Keratinocyte (primary cell): Measurements from ENCODE around the gene PDE8A. TPM values are rescaled to one million over a fixed set of nuclear protein-coding genes. Genes with fewer than 3 reads are reported as not detected.

Source experiments
- DNase-seq: peaks from one replicate; pipeline ENCODE4 v3.0.0-alpha.2; 2011; ENCODE audit warnings: low read depth, missing footprints, low spot score
- FAIRE-seq: peaks from 2 replicates; lab custom pipeline; 2011; peaks lifted over from hg19 to GRCh38; lab: Jason Lieb, UNC
- H2AFZ ChIP-seq: 2 replicates; pipeline ENCODE4 v1.6.0; 2012; ENCODE audit warnings: low read length, control low read depth, inconsistent platforms; ENCODE audit not compliant: control insufficient read depth
- H3K27ac ChIP-seq: 2 replicates; pipeline ENCODE4 v1.5.1; 2011; ENCODE audit warnings: low read length; ENCODE audit not compliant: control insufficient read depth, insufficient read depth
- H3K27me3 ChIP-seq: 3 replicates; pipeline ENCODE4 v1.6.0; 2011; ENCODE audit warnings: low read length; ENCODE audit not compliant: control insufficient read depth, insufficient read depth; ENCODE audit errors: extremely low read depth
- H3K36me3 ChIP-seq, 2 experiments: 2 replicates in 1 of 2; 3 replicates in 1 of 2; pipeline ENCODE4 v1.5.1; 2011; ENCODE audit warnings: low read length in 2 of 2, mild to moderate bottlenecking in 1 of 2; ENCODE audit not compliant: control insufficient read depth in 2 of 2, insufficient read depth in 2 of 2; ENCODE audit errors: extremely low read depth in 1 of 2
- H3K4me1 ChIP-seq: 3 replicates; pipeline ENCODE4 v1.5.1; 2011; ENCODE audit warnings: low read length; ENCODE audit not compliant: control insufficient read depth, insufficient read depth; ENCODE audit errors: extremely low read depth
- H3K4me2 ChIP-seq: 3 replicates; pipeline ENCODE4 v1.6.0; 2011; ENCODE audit warnings: low read depth, low read length; ENCODE audit not compliant: control insufficient read depth, insufficient read depth; ENCODE audit errors: extremely low read depth
- H3K4me3 ChIP-seq, 3 experiments: fragments of 200-600 bp in 1 of 3; sonication (generic) in 1 of 3; 2 replicates in 2 of 3; 3 replicates in 1 of 3; pipeline ENCODE4 v1.5.1; 2011 to 2016; ENCODE audit warnings: low read length in 3 of 3, mild to moderate bottlenecking in 3 of 3, control low read depth in 2 of 3, inconsistent platforms in 1 of 3, low read depth in 1 of 3, mixed read lengths in 1 of 3, mixed run types in 1 of 3, moderate library complexity in 1 of 3; ENCODE audit not compliant: control insufficient read depth in 2 of 3, insufficient read depth in 2 of 3; ENCODE audit errors: extremely low read depth in 1 of 3
- H3K79me2 ChIP-seq: 2 replicates; pipeline ENCODE4 v1.6.0; 2012; ENCODE audit warnings: low read length; ENCODE audit not compliant: control insufficient read depth, insufficient read depth
- H3K9ac ChIP-seq: 3 replicates; pipeline ENCODE4 v1.6.0; 2011; ENCODE audit warnings: low read length; ENCODE audit not compliant: control insufficient read depth, insufficient read depth; ENCODE audit errors: extremely low read depth
- H3K9me1 ChIP-seq: 3 replicates; pipeline ENCODE4 v1.6.0; 2011; ENCODE audit warnings: low read length; ENCODE audit not compliant: control insufficient read depth, insufficient read depth; ENCODE audit errors: extremely low read depth
- H3K9me3 ChIP-seq: 2 replicates; pipeline ENCODE4 v1.5.1; 2012; ENCODE audit warnings: low read depth, low read length; ENCODE audit not compliant: control insufficient read depth
- H4K20me1 ChIP-seq: 3 replicates; pipeline ENCODE4 v1.6.0; 2011; ENCODE audit warnings: low read length; ENCODE audit not compliant: control insufficient read depth, insufficient read depth; ENCODE audit errors: extremely low read depth
- CTCF ChIP-seq, 3 experiments: IDR thresholded peaks in 1 of 3; conservative IDR thresholded peaks in 1 of 3; optimal IDR thresholded peaks in 1 of 3; 2 replicates in 2 of 3; 3 replicates in 1 of 3; pipeline versions ENCODE3 to v1.5.1; 2011; ENCODE audit warnings: low read length in 3 of 3, mild to moderate bottlenecking in 3 of 3, moderate library complexity in 2 of 3, control low read depth in 1 of 3, inconsistent platforms in 1 of 3; ENCODE audit not compliant: insufficient read depth in 2 of 3; ENCODE audit errors: extremely low read depth in 1 of 3
- EZH2 ChIP-seq: IDR thresholded peaks from one replicate; pipeline ENCODE4 v1.6.1; 2012; ENCODE audit warnings: inconsistent platforms, mild to moderate bottlenecking, low read length, moderate library complexity
- dilution Hi-C: fragments of 300-500 bp; cut with MboI; formaldehyde crosslinking; loops from one replicate; pipeline ENCODE4 v1.7.0; 2020; ENCODE audit warnings: low sequenced_read_pairs; ENCODE audit not compliant: extremely low pct_ligation_motif_present
- polyA plus RNA-seq, 5 experiments: library from polyadenylated mRNA; depleted of rRNA in 3 of 5; stranded (reverse) in 3 of 5; stranded (forward) in 1 of 5; unstranded in 1 of 5; fragments of >200 nt; gene quantifications; 1 replicate in 1 of 5; 2 replicates in 3 of 5; 3 replicates in 1 of 5; pipeline versions ENCODE4 v1.2.1 to v1.2.3, GENCODE V29; 2011 to 2012; ENCODE audit warnings: missing spikeins in 2 of 5, low read depth in 1 of 5, low replicate concordance in 1 of 5

The PDE8A gene
- polyA plus RNA-seq, 1 donor (not counting 4 experiments of a cell fraction or from before 2014, with no cell fraction given): 24.1 TPM

- DNase-seq: no peak
- Histone ChIP-seq H3K4me2 (no peak overlapping the region), H4K20me1 (no peaks in the 10 kb centered on the region), H2AFZ (no peak overlapping the region), H3K9ac (no peak overlapping the region), H3K4me3 (no peak overlapping the region), H3K9me1 (no peaks in the 10 kb centered on the region), H3K9me3 (peaks cover 2% of the 10 kb centered on the region), H3K79me2 (no peaks in the 10 kb centered on the region), H3K27ac (no peak overlapping the region), H3K4me1 (no peaks in the 10 kb centered on the region), H3K36me3 (no peaks in the 10 kb centered on the region), H3K27me3 (peaks cover 6% of the 10 kb centered on the region)
- TF ChIP-seq CTCF (optimal IDR thresholded peaks at IDR 0.05 in 1 of 3, IDR thresholded peaks at IDR 0.05 in 1 of 3, conservative IDR thresholded peaks at IDR 0.05 in 1 of 3; ENCODE audit: extremely low read depth in 1 of 3, insufficient read depth in 2 of 3, low read length in 3 of 3) (no peak), EZH2 (no peak)
- FAIRE-seq: no peak
- dilution Hi-C loops: no loop called here
These were observed 14.3 kb upstream of the PDE8A start for GRCh38 chr15:84967380-84967779.

- Histone ChIP-seq H3K9me1 (no peaks in the 10 kb centered on the region), H3K36me3 (no peaks in the 10 kb centered on the region), H2AFZ (no peak overlapping the region), H3K4me2 (no peak overlapping the region), H3K27ac (no peak overlapping the region), H4K20me1 (no peaks in the 10 kb centered on the region), H3K27me3 (peaks cover 6% of the 10 kb centered on the region), H3K4me3 (no peak overlapping the region), H3K9ac (no peak overlapping the region), H3K9me3 (peaks cover 2% of the 10 kb centered on the region), H3K4me1 (no peaks in the 10 kb centered on the region), H3K79me2 (no peaks in the 10 kb centered on the region)
- dilution Hi-C loops: no loop called here
- FAIRE-seq (no peak), DNase-seq (no peak)
- TF ChIP-seq CTCF (optimal IDR thresholded peaks at IDR 0.05 in 1 of 3, IDR thresholded peaks at IDR 0.05 in 1 of 3, conservative IDR thresholded peaks at IDR 0.05 in 1 of 3; ENCODE audit: extremely low read depth in 1 of 3, insufficient read depth in 2 of 3, low read length in 3 of 3) (no peak), EZH2 (no peak)
These were observed 13.4 kb upstream of the PDE8A start for GRCh38 chr15:84968301-84968700.
